Mesothelial cell of epicardium (in vitro differentiated cells): Measurements from ENCODE around the gene VEPH1. TPM values are rescaled to one million over a fixed set of nuclear protein-coding genes. Genes with fewer than 3 reads are reported as not detected.

Experiments
- DNase-seq, 2 experiments: peaks; one replicate each; pipeline ENCODE4 v3.0.0; 2021; ENCODE audit warnings: low spot score in 2 of 2; ENCODE audit not compliant: unreplicated experiment in 2 of 2
- H3K27ac Mint-ChIP-seq: 2 replicates; pipeline ENCODE4 v1.8.0; 2021; ENCODE audit warnings: mixed read lengths
- H3K27me3 Mint-ChIP-seq: 2 replicates; pipeline ENCODE4 v1.8.0; 2021; ENCODE audit warnings: low read depth, mixed read lengths
- H3K36me3 Mint-ChIP-seq: 2 replicates; pipeline ENCODE4 v1.8.0; 2021; ENCODE audit warnings: mixed read lengths
- H3K4me1 Mint-ChIP-seq: 2 replicates; pipeline ENCODE4 v1.8.0; 2021; ENCODE audit warnings: mixed read lengths
- H3K4me3 Mint-ChIP-seq: 2 replicates; pipeline ENCODE4 v1.8.0; 2021; ENCODE audit warnings: mild to moderate bottlenecking, moderate library complexity, mixed read lengths
- H3K9me3 Mint-ChIP-seq: 2 replicates; pipeline ENCODE4 v1.8.0; 2021; ENCODE audit warnings: mixed read lengths
- total RNA-seq: library from RNA; stranded (reverse); gene quantifications from 3 replicates; pipeline ENCODE4 v1.2.1, GENCODE V29; 2021
- TF ChIP-seq, protein P1 (sequence below): fragments of 200-600 bp; sonication (generic); IDR thresholded peaks from one replicate; pipeline ENCODE4 v1.5.0; 2021; ENCODE audit warnings: antibody characterized with exemption; ENCODE audit not compliant: unreplicated experiment

VEPH1 gene
- total RNA-seq, 1 donor from 2014 or later = 10.2 TPM

DNA sequence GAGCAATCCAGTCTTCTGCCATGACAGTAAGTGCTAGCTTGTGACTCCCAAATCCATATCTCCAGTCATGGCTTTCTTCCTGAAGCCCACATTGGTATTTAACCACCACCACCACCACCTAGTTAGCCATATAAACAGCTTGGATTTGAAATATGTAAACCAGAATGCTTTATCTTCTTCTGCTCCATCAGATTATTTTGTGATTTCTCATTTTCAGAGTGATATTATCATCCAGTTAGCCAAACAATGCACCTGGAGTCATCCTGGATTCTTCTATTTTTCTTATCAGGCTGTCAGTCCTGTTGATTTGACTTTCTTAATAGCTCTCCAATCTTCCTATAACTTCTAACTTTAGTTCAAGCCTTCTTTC, 190.9 kb downstream of the VEPH1 start:
- TF ChIP-seq, protein P1, sequence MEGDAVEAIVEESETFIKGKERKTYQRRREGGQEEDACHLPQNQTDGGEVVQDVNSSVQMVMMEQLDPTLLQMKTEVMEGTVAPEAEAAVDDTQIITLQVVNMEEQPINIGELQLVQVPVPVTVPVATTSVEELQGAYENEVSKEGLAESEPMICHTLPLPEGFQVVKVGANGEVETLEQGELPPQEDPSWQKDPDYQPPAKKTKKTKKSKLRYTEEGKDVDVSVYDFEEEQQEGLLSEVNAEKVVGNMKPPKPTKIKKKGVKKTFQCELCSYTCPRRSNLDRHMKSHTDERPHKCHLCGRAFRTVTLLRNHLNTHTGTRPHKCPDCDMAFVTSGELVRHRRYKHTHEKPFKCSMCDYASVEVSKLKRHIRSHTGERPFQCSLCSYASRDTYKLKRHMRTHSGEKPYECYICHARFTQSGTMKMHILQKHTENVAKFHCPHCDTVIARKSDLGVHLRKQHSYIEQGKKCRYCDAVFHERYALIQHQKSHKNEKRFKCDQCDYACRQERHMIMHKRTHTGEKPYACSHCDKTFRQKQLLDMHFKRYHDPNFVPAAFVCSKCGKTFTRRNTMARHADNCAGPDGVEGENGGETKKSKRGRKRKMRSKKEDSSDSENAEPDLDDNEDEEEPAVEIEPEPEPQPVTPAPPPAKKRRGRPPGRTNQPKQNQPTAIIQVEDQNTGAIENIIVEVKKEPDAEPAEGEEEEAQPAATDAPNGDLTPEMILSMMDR = no peak
- H3K27me3 Mint-ChIP-seq = no peaks in the 10 kb centered on the region
- no peak for DNase-seq
- H3K36me3 Mint-ChIP-seq = no peaks in the 10 kb centered on the region
- no peaks in the 10 kb centered on the region for H3K9me3 Mint-ChIP-seq
- H3K4me3 Mint-ChIP-seq = no peak overlapping the region
- H3K27ac Mint-ChIP-seq = peak overlapping the region; percentile 69
- peaks cover 8% of the 10 kb centered on the region for H3K4me1 Mint-ChIP-seq

DNA sequence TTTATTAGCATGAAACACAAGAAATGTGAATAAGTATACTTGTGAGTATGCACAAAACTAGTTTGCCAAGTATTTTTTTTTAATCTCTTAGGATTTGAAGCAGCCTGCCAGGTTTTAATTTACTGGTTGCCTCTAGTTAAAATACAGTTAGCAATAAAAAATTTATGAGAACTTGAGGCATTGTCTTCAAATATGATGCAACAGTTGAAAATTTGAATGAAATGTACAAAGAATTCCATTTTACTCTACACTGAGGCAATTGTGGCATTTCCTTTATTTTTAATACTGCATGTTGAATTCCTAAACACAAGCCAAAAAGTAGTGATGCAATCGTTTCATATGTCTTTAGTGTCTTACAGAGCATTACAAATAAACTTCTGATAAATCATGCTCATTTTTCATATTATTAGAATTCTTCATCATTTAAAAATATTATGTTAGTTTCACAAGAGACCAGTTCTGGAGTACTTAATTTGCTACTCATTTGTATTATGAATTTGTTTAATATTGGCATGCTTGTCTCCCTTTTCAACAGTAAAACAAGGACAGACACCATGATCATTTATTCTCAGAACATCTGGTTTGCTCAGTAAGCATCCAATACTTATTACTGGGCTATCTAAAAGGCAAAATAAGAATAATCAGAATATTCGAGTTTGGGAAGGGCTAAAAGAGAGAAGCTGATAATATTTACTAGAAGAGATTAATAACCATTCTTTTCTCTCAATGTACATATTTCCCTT, 191.4 kb downstream of the VEPH1 start:
- H3K36me3 Mint-ChIP-seq = no peaks in the 10 kb centered on the region
- no peak overlapping the region for H3K4me3 Mint-ChIP-seq
- no peaks in the 10 kb centered on the region for H3K27me3 Mint-ChIP-seq
- no peak for DNase-seq
- no peaks in the 10 kb centered on the region for H3K9me3 Mint-ChIP-seq
- H3K4me1 Mint-ChIP-seq = peaks cover 8% of the 10 kb centered on the region
- peak overlapping the region; percentile 69 for H3K27ac Mint-ChIP-seq
- TF ChIP-seq, protein P1 = no peak

DNA sequence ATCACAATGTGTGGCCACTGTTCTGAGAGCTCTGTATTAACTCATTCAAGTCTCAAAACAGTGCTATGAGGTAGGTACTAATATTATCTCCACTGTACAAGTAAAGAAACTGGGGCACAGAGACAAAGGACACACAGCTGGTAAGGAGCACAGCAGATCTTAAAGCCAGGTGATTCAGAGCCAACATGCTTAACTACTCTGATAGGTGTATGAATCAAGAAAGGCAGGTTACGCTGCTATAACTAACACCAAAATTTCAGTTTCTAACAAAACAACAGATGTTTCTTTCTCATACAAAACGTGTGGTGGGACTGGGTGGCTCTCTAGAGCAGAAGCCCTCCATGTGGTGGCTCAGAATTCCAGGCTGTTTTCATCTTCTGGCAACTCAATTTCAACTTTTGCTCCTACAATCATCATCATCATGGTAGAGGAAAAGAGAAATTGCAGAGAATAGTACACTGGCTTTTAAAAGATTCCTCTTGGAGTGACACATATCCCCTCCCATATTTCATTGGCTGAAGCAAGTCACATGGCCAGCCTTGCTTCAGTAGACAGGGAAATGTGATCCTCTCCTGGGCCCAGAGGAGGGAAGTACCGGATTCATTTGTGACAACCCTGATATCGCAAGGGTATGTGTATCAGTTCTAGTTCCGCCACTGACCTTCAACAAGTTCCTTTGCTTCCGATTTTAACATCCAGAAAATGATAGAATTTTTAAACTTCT, 192.7 kb downstream of the VEPH1 start:
- Mint-ChIP-seq H3K27me3 (no peaks in the 10 kb centered on the region), H3K27ac (no peak overlapping the region), H3K36me3 (no peaks in the 10 kb centered on the region), H3K4me1 (peaks cover 6% of the 10 kb centered on the region), H3K9me3 (no peaks in the 10 kb centered on the region), H3K4me3 (no peak overlapping the region)
- no peak for DNase-seq
- TF ChIP-seq, protein P1 = no peak

DNA sequence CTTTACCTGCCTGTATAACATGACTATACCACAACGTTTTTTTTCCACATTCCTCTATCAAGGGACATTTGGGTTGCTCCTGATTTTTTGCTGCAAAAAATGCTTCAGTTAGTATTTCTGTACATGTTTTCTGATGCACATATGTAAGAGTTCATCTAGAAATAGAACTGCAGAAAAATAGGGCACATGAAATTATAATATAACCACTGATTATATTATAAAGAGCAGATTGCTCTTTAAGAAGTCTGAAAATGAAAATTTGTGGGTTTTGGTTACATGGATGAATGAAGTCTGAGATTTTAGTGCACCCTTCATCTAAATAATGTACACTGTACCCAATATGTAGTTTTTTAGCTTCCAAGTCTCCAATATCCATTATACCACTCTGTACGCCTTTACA, 196.7 kb downstream of the VEPH1 start:
- Mint-ChIP-seq H3K4me1 (peaks cover 6% of the 10 kb centered on the region), H3K36me3 (no peaks in the 10 kb centered on the region), H3K4me3 (no peak overlapping the region), H3K27ac (no peak overlapping the region), H3K27me3 (no peaks in the 10 kb centered on the region), H3K9me3 (no peaks in the 10 kb centered on the region)
- TF ChIP-seq, protein P1 = no peak
- DNase-seq = no peak

DNA sequence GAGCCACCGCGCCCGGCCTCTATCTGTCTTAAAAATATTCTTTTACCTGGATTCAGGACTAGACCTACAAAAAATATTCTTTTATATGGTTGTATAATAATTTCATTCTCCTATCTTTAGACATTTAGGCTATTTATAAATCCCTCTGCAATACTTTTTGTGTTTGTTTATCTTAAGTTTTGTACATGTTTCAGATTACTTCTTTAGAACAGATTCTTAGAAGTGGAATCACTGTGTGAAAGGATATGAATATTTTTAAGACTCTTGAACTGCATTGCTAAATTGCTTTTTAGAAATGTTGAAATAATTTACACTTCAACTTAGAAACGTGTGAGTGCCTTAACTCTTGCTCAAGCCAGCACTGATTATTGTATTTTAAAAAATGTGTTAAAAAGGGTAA, 197.8 kb downstream of the VEPH1 start:
- TF ChIP-seq, protein P1 = no peak
- Mint-ChIP-seq H3K4me1 (peaks cover 4% of the 10 kb centered on the region), H3K9me3 (no peaks in the 10 kb centered on the region), H3K27me3 (no peaks in the 10 kb centered on the region), H3K36me3 (no peaks in the 10 kb centered on the region), H3K27ac (no peak overlapping the region), H3K4me3 (no peak overlapping the region)
- DNase-seq = no peak
